NCI-H748 treated with DMSO at 0.1 percent for 48 hours (cell line): ENCODE results near the gene PRR20G.

Experiments used
- DNase-seq: peaks from one replicate; lab custom pipeline; 2025; lab: John Stamatoyannopoulos, UW

PRR20G gene

DNA sequence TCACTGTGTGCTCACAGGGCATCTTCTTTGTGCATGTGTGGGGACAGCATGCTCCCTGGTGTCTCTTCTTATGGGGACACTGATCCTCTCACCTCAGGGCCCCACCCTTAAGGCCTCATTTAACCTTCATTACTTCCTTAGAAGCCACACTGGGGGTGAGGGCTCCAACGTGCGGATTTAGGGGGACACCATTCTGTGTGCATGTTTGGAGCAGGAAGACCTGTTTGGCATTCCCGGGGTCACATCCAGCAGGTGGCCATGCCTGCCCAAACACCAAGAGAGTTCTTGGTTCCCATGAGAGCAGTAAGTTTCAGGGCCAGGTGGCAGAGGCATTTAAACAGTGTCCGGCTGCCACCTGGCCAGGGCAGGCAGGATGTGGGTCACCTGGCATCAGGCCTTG is 24.8 kb downstream of the PRR20G start:
- no peak for DNase-seq

DNA sequence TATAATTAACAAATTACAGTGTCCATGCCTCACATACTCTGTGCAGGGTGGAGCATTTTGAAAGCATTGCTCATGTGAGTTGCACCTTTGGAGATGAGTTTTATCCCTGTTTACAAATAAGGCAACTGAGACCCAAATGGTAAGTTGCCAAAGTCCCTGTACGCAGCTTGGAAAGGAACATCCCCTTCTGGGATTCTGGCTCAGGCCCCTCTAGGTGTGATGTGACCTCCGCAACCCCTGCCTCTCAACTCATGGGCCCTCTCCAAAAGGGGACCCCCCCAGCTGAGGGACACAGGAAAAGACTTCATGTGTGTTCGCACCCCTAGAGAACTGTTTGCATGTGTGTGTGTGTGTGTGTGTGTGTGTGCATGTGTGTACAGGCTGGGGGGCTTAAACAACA is 25.3 kb downstream of the PRR20G start:
- DNase-seq = no peak

DNA sequence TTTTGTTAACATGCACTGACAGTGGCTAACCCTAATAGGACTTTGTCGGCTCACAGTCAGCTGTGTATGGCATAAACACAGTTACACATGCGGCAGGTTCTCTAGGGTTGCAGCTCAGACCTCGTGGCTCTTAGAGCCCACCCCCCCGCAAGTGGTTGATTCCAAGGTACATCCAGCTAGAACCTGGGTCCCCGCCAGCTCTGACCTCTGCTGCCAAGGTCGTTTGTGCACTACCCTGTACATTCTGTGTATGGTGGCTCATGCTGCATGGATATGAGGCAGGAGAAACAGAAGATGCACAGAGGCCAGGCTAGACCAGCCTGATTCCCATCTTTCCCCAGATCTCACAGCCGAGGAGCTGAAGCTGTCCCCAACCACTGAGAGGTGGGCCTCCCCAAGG is 25.9 kb downstream of the PRR20G start:
- no peak for DNase-seq

DNA sequence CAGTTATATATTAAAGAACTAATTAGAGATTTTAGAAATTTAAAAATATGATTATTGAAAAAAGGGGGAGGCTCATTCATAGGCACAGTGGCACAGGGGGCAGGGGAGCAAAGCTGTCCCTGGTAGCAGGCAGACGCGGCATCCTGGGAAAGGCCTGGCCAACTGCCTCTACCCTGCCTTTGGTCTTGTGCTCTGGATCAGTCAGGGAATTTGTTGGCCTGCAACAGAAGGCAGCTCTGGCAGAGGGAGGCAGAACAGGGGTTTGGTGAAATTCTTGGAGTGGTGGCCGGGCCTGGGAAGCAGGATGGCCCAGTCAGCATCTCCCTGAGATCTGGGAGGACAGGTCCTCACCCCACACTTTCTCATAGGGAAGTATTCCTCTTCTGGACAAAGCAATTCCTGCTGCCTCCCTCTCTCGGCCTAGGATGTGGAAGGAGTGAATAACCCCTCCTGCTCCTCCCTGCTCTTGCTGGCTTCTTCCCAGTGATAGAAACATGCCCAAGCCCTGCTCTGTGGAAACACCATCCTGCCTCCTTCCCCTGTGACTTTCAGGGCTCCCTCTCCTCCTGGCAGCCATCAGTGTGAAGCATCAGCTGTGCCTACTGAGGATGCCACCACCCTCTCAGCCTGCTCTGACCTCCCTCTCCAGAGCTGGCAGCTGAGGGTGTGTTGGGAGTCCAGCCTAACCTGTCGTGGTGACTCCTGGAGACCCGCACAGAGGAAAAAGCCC is 26.9 kb downstream of the PRR20G start:
- no peak for DNase-seq

DNA sequence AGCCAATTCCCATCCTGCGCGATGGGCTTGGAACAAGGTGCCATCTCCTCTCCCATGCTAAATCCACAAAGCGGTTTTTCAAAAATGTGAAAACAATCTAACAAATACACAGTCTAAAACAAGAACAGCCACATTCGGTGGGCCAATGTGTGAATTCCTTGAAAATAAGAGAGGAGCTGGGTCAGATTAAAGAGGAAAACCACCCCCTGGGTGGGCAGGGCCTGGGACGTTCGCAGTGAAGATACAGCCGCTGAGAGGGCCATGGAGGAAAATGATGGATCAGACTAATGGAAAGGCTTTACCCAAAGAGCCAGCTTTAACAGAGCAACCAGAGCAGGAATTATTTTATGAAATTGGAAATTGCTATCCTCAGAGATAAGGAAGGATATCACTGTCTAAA is 27.4 kb downstream of the PRR20G start:
- no peak for DNase-seq

DNA sequence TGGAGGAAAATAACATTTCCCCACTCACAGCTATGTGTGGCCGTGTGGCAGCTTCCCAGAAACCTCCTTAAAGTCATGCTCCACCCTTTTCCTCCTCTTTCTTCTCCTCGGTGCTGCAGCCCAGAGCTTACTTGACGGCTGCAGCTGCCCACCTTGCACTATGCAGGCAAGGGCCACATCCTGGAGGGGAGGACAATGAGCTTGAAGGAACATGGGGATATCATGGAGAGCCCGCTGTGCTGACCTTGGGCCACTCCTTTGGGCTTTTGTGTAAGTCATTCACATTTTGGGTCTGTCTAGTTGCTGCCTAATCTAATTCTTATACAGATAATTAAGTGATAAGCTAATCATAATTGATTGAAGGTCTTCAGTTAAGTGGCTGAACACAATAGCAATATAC is 28.0 kb downstream of the PRR20G start:
- no peak for DNase-seq

DNA sequence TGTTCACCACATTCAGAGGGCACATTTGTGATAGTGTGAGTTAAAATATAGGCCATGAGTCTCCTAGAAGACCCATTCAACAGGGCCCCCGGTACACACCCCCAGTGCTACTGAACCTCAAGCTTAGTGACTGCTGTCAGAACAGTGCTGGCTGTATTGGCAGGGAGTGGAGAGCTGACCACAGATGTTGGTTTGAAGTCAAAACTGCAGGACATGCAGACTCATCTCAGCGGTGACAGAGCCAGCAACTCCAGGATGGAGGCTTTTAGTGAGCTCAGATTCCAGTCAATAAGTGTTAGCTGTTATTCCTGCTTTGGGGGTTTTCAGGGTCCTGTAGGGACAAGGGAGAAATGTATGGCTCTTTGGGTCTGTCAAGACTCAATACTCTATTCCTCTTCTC is 29.1 kb downstream of the PRR20G start:
- no peak for DNase-seq

DNA sequence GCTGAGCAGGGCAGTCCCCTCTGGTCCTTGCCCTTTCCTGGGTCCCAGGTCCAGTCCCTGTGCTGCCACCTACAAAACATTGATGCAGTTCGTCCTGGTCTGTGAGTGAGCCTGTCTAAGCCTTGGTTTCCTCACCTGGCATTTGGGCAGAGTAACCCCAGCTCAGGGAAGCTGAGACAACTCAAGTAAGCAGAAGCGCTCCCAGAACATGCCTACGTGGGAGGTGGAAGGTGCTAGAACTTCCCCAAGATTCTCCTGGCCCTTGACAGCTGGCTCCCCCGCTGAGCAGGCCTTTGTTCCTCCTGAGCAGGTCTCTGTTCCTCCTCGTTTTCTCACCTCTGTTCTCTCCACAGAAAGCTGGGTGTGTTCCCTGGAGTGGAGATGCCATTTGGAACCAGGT is 30.5 kb downstream of the PRR20G start:
- DNase-seq = no peak

DNA sequence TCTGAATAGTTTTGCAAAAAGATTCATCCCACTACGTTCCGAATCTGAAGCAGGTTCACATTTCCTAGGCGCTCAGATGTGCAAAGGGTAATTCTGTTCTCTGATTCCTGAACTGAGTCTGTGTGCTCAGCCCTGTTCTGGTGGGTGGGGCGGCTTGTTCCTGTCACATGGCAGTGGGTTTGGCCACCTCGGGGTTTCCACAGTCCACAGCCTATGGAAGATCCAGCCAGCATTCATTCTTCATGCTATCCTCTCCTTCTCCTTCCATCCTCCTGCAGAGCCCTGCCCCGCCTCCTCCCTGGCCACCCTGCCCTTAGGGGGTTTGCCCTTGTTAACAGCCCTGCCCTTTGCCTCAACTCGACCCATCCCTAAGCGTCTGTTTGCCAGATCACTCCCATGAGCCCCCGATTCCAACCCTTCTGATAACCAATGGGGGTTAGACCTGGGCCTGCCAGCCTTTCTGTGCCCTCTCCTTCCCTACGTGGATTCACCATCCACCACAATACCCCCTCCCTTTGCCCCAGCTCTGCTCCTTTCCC is 31.0 kb downstream of the PRR20G start:
- DNase-seq = no peak

DNA sequence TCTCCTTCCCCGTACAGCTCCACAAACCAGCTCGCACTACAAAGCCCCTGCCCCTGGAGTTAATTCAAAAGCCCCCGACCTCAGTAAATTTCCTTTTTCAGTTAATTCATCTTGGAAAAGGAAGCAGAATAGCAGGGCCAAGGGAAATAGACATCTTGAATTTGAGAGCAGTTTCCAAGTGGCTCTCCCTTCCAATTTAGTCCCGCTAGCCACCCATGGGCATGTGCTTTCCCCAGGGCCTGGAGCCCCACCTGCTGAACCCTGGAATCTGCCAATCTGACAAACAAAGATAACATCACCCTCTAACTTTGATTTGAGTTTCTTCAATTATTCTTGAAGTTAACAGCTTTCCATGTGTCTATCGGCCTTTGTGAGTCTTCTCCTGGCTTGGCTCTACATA is 31.7 kb downstream of the PRR20G start:
- no peak for DNase-seq

DNA sequence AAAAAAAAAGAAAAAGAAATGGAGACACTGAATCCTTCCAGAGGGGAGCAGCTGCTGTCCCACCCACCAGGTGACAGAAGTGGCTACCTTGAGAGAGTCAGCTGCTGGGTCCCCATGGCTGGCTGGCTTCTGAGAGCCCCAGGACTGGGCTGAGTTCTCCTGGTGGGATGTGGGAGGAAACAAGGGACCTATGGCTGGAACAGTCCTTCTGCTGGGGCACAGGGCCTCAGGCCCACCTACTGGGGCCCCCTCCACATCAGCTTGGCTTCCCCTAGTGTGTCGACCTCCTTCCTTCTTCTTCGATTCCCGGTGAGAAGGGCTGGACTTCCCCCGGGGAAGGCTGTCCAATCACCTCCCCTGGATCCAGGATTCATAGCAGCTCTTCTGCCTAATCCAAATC is 32.3 kb downstream of the PRR20G start:
- DNase-seq = no peak

DNA sequence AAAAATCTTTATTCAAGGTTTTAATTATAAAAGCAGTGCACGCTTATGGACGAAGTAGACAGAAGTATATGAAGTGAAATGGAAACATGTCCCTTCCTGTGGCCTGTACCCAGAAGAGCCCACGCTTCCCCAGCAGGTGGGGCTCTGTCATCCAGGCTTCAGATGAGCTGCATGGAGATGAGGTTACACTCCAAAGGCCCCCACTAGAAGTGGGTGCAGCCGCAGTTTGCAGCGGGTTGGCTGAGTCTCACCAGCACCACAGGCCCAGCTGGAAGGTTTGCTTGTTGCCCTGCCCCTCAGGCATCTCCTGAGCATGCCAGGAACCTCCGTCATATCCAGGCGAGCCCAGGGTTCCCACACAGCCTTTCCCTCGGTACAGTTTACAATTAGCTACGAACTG is 33.1 kb downstream of the PRR20G start:
- no peak for DNase-seq

DNA sequence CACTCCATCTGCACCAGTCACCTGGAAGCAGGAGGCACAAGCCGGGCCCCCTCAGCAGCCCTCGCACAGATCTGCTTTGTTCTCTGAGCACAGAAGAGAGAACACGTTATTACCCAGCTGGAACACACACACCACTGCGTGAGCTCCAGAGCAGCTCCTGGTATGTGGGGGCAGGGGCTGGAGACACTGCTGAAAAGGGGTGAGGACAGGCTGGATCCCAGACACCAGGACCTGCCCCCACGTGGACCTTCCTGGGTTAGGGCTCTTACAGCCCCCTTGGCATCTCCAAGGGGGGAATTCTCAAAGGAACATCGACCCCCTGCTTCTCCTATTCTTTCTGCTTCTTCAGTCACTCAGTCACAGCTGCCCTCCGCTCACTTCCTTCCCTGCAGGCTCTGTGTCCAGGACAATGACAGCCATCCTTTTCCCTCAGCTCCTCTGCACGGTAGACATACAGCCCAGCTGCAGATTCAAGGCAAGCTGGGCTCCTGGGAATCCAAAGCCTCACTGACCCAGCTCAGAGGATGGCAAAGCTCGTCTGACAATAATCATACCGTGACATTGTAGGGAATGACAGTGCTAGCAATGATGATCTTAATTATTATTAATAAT is 33.7 kb downstream of the PRR20G start:
- no peak for DNase-seq

DNA sequence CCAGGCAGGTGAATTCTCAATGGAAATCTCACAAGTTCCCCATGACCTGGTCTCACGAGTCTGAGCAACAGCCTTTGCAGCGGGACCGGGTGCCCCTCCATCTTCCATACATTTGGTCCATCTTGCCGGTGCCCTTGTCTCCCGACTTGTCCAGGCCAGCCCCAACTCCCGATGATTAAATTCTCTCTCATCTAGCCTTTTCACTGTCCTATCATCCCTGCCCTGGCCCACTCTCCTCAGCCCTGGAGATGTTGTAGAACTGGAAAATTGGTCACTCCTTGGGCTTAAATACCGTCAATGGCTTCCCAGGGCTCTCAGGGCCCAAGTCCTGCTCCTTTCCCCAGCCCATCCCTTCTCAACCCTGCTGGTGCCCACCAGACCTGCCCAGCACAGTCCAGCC is 34.4 kb downstream of the PRR20G start:
- DNase-seq = no peak

DNA sequence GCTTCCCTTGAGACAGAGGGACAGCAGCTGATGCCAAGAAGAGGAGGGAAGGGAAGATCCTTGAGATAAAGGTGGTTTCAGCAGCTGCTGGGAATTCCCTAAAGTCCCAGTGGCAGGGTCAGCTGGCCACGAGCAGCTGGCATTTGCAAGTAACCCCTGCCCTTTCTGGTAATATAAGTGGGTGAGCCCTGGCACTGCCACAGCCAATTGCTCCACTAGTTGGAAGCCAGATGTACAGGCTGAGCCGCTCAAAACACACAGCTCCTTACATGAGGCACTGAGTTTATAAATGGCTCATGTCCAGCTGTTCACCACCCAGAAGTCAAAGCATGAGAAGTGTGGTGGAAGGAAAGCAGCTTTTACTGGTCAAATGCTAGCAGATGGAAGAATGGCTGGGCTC is 35.4 kb downstream of the PRR20G start:
- no peak for DNase-seq

DNA sequence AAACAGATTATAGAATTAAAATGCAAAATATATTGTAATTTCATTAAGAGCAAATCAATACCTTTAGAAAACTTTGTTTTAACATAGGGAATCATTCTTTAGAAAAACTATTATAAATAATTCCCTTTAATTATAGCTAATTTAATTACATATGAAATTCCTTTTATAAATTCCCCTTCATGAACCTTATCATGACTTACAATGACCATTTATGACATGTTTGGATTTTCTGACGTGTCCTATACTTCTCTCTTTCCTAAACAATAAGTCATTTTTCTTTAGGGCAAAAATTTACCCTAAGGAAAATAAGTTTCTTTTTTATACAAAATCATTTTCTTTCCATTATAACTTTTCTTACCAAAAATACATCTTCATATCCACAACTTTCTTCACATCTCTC is 37.8 kb downstream of the PRR20G start:
- no peak for DNase-seq

DNA sequence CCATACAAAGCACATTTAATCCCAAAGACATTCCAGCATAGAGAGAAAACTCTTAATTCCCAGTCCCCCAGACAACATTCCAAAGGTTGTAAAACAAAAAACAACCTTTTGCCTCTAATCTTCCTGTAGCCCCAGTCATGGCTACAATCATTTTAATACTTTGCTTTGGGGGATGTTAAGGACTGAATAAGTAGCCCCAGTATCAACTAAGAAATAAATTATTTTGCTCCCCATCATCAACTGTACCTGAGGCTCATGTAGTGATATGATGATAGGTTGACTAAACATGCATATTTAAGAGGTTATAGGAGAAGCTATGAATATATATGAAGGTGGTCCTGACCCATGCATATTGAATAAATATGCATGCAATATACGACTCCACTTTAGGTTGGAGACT is 40.6 kb downstream of the PRR20G start:
- no peak for DNase-seq

DNA sequence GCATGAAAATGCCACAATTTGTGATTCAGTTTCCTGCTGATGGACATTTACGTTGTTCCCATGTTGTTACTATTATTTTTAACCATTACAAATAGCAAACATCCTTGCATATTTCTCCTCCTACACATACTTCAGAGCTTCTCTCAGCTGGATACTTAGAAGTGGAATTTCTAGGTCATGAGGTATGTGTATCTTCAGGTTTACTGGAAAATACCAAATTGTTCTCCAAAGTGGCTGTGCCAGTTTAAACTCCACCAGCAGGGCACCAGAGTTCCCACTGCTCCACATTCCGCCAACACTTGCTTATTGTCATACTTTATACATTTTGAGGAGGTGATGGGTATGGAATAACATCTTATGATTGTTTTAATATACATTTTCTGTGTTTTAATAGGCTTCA is 49.2 kb downstream of the PRR20G start:
- DNase-seq = no peak

DNA sequence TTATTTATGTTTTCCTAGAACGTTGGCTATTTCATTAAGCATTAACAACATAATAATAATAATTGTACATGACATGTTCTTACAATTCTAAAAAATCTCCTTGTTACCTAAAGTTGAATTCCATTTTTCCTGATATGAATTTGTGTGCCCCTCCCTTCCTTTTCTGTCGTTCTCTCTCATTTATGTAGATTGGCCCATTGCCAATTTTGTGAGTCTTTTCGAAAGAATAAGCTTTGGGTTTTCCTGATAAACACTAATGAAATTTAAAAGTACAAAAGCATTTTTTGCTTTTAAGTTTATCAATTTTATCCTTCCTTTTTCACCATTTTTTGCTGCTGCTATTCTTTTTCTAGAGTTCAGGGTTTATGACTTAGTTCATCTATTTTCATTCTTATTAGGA is 50.0 kb downstream of the PRR20G start:
- DNase-seq = no peak

DNA sequence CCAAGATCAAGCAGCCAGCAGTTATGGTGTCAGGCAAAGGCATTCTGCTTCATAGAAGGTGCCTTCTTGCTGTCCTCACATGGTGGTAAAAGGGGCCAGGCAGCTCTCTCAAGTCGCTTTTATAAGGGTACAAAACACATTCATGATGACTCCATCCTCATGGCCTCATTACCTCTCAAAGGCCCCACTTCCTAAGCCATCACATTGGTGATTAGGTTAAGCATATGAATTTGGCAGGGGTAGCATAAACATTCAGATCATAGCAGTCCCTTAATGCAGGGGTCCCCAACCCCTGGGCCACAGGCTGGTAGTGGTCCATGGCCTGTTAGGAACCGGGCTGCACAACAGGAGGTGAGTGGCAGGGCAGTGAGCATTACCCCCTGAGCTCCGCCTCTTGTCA is 52.1 kb downstream of the PRR20G start:
- no peak for DNase-seq

DNA sequence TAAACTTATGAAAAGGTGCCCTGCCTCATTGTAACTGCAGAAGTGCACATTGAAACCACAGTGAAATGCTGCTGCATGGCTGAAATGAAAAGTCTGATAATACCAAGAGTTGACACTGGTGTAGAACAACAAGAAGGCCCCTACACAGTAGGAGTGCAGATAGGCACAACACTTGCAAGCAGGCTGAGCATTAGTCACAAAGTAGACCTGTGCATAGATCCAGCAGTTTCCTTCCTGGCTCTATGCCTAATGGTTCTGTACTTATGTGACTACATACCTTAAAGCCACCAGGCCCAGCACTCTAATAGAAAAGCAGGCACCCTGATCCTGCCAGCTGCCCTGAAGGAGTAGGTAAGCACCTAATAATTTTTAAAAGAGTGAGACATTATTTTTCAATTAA is 53.1 kb downstream of the PRR20G start:
- no peak for DNase-seq
